ENCODE data around the gene PDGFRB.

DNA sequence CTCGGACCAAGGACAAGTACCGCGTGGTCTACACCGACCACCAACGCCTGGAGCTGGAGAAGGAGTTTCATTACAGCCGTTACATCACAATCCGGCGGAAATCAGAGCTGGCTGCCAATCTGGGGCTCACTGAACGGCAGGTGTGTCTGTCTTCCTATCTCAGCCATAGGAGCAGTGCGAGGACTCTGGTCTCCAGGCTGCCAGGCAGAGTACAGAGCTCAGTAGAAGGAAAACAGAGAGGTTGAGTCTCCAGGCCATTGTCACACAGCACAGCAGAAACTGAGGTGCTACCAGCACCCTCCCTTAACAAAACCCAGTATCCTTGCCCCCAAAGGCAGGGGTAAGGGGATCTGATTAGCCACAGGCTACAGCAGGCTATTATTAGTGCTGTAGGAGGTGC lies 27.1 kb upstream of the PDGFRB start:
- TF ChIP-seq EZH2 (IDR thresholded peaks at IDR 0.05; ENCODE audit: low read length, missing control alignments): no peak
- TF ChIP-seq CTCF (conservative IDR thresholded peaks at IDR 0.05 in 1 of 2, IDR thresholded peaks at IDR 0.05 in 1 of 2; ENCODE audit: low read depth in 1 of 2, low read length in 2 of 2): no peak

Measured in fibroblast of lung (primary cell).